ENCODE measurements around the gene SMPD3. TPM values are rescaled to one million over a fixed set of nuclear protein-coding genes. Genes with fewer than 3 reads are reported as not detected.

Gene SMPD3
- total RNA-seq, 1 experiment from 2014 or later: 0.77 TPM

DNA sequence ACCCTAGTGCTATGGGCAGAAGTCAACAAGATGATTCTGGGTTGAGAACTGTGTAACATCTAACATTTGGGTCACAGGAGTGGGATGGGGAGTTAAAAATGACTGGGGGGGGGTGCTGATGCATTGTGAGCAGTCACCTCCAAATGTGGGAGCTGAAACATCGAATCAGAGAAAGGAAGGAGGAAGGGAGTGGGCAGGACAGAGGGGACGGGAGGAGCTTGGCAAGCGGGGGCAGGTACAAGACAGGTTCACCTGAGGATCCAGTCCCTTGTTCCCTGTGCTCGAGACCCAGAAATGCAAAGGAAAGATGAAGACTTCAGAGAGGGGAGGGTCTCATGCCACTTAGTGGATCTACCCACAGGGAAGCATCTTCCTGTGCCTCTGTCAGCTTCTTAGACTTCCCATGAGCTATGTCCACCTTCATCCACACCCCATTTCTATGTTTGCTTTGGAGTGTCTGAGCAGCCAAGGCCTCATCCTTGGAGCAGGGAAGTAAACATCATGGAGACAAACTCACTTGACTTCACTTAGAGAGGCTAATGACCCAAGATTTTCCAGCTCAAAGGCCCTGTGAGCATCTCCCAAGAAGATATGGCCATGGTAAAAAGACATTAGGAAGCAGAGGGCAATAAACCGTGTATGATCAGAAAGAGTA lies 20.5 kb downstream of the SMPD3 start:
- H3K27me3 ChIP-seq (ENCODE audit: control insufficient read depth, insufficient read depth, low read length): no peaks in the 10 kb centered on the region
- H3K4me3 ChIP-seq (ENCODE audit: low read depth in 2 of 2, low read length in 2 of 2): no peak overlapping the region
- intact Hi-C loops (cut with micrococcal nuclease; ENCODE audit: unreplicated experiment) (no loop called here), in situ Hi-C loops (cut with HindIII; ENCODE audit: low pct_unique_long_range_greater_than_20kb, low sequenced_read_pairs) (no loop called here)
- POLR2A ChIA-PET: no interaction called here
- no peaks in the 10 kb centered on the region for H3K4me1 ChIP-seq (ENCODE audit: control insufficient read depth, insufficient read depth, low read length)
- ATAC-seq (no peak), DNase-seq (ENCODE audit: low read depth, low spot score) (no peak)
- TF ChIP-seq TCF7L2 (IDR thresholded peaks at IDR 0.05; ENCODE audit: low read depth, low read length) (no peak), POLR2AphosphoS5 (IDR thresholded peaks at IDR 0.05; ENCODE audit: low read depth, low read length) (no peak), SIN3A (IDR thresholded peaks at IDR 0.05; ENCODE audit: borderline replicate concordance, insufficient read depth, low read depth, low read length) (no peak)
- TF ChIP-seq, protein P1, sequence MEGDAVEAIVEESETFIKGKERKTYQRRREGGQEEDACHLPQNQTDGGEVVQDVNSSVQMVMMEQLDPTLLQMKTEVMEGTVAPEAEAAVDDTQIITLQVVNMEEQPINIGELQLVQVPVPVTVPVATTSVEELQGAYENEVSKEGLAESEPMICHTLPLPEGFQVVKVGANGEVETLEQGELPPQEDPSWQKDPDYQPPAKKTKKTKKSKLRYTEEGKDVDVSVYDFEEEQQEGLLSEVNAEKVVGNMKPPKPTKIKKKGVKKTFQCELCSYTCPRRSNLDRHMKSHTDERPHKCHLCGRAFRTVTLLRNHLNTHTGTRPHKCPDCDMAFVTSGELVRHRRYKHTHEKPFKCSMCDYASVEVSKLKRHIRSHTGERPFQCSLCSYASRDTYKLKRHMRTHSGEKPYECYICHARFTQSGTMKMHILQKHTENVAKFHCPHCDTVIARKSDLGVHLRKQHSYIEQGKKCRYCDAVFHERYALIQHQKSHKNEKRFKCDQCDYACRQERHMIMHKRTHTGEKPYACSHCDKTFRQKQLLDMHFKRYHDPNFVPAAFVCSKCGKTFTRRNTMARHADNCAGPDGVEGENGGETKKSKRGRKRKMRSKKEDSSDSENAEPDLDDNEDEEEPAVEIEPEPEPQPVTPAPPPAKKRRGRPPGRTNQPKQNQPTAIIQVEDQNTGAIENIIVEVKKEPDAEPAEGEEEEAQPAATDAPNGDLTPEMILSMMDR (IDR thresholded peaks at IDR 0.05): no peak
- TF ChIP-seq, protein P2, sequence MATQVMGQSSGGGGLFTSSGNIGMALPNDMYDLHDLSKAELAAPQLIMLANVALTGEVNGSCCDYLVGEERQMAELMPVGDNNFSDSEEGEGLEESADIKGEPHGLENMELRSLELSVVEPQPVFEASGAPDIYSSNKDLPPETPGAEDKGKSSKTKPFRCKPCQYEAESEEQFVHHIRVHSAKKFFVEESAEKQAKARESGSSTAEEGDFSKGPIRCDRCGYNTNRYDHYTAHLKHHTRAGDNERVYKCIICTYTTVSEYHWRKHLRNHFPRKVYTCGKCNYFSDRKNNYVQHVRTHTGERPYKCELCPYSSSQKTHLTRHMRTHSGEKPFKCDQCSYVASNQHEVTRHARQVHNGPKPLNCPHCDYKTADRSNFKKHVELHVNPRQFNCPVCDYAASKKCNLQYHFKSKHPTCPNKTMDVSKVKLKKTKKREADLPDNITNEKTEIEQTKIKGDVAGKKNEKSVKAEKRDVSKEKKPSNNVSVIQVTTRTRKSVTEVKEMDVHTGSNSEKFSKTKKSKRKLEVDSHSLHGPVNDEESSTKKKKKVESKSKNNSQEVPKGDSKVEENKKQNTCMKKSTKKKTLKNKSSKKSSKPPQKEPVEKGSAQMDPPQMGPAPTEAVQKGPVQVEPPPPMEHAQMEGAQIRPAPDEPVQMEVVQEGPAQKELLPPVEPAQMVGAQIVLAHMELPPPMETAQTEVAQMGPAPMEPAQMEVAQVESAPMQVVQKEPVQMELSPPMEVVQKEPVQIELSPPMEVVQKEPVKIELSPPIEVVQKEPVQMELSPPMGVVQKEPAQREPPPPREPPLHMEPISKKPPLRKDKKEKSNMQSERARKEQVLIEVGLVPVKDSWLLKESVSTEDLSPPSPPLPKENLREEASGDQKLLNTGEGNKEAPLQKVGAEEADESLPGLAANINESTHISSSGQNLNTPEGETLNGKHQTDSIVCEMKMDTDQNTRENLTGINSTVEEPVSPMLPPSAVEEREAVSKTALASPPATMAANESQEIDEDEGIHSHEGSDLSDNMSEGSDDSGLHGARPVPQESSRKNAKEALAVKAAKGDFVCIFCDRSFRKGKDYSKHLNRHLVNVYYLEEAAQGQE (IDR thresholded peaks at IDR 0.05; ENCODE audit: insufficient read depth in 1 of 2, low read depth in 2 of 2, low read length in 1 of 2): no peak
- no peaks in the 10 kb centered on the region for H3K36me3 ChIP-seq (ENCODE audit: control insufficient read depth, insufficient read depth, low read length)
- no peak overlapping the region for H3K27ac ChIP-seq (ENCODE audit: low read length)
- H3K9me3 ChIP-seq (ENCODE audit: control insufficient read depth, insufficient read depth, low read depth, low read length): no peaks in the 10 kb centered on the region
- no TSS peak for BruUV-seq (replicated peaks)
- CTCF ChIA-PET: no interaction called here

DNA sequence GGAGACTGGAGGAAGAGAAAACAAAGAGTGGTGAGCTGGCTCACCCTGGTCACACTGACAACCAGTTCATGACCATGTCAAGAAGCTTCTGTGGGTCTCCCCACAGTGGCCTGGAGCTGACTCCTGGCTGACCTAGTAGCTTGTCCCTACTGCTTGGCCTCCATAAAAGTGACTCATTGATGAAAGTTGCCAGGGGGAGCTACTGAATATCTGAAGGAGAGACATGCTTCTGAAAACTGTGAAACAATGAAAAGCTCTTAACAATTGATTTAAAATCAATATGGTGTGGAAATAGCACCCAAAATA lies 22.0 kb downstream of the SMPD3 start:
- POLR2A ChIA-PET: no interaction called here
- CTCF ChIA-PET: no interaction called here
- ATAC-seq: no peak

More for the DNA sequence above, 22.0 kb downstream of the SMPD3 start:
- Histone ChIP-seq H3K9me3 (ENCODE audit: control insufficient read depth, insufficient read depth, low read depth, low read length) (no peaks in the 10 kb centered on the region), H3K27me3 (ENCODE audit: control insufficient read depth, insufficient read depth, low read length) (no peaks in the 10 kb centered on the region), H3K36me3 (ENCODE audit: control insufficient read depth, insufficient read depth, low read length) (no peaks in the 10 kb centered on the region), H3K4me3 (ENCODE audit: low read depth in 2 of 2, low read length in 2 of 2) (no peak overlapping the region), H3K27ac (ENCODE audit: low read length) (no peak overlapping the region), H3K4me1 (ENCODE audit: control insufficient read depth, insufficient read depth, low read length) (no peaks in the 10 kb centered on the region)
- BruUV-seq (replicated peaks): no TSS peak
- in situ Hi-C loops (cut with HindIII; ENCODE audit: low pct_unique_long_range_greater_than_20kb, low sequenced_read_pairs) (no loop called here), intact Hi-C loops (cut with micrococcal nuclease; ENCODE audit: unreplicated experiment) (no loop called here)
- no peak for DNase-seq (ENCODE audit: low read depth, low spot score)
- TF ChIP-seq TCF7L2 (IDR thresholded peaks at IDR 0.05; ENCODE audit: low read depth, low read length) (no peak), SIN3A (IDR thresholded peaks at IDR 0.05; ENCODE audit: borderline replicate concordance, insufficient read depth, low read depth, low read length) (no peak), POLR2AphosphoS5 (IDR thresholded peaks at IDR 0.05; ENCODE audit: low read depth, low read length) (no peak)
- TF ChIP-seq, protein P1 (IDR thresholded peaks at IDR 0.05): no peak
- TF ChIP-seq, protein P2 (IDR thresholded peaks at IDR 0.05; ENCODE audit: insufficient read depth in 1 of 2, low read depth in 2 of 2, low read length in 1 of 2): no peak
